Dedifferentiated amniotic fluid mesenchymal stem cell (primary cell): ENCODE results near the gene SV2B.
"Not testable (repeated sequence)": the region's sequence is repeated elsewhere in the genome, so short reads cannot be mapped to it uniquely, and the experiment has no call there.

Experiments
- DNase-seq: peaks from one replicate; pipeline ENCODE4 v3.0.0-alpha.2; 2016; ENCODE audit errors: extremely low spot score

Gene SV2B, protein sequence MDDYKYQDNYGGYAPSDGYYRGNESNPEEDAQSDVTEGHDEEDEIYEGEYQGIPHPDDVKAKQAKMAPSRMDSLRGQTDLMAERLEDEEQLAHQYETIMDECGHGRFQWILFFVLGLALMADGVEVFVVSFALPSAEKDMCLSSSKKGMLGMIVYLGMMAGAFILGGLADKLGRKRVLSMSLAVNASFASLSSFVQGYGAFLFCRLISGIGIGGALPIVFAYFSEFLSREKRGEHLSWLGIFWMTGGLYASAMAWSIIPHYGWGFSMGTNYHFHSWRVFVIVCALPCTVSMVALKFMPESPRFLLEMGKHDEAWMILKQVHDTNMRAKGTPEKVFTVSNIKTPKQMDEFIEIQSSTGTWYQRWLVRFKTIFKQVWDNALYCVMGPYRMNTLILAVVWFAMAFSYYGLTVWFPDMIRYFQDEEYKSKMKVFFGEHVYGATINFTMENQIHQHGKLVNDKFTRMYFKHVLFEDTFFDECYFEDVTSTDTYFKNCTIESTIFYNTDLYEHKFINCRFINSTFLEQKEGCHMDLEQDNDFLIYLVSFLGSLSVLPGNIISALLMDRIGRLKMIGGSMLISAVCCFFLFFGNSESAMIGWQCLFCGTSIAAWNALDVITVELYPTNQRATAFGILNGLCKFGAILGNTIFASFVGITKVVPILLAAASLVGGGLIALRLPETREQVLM

DNA sequence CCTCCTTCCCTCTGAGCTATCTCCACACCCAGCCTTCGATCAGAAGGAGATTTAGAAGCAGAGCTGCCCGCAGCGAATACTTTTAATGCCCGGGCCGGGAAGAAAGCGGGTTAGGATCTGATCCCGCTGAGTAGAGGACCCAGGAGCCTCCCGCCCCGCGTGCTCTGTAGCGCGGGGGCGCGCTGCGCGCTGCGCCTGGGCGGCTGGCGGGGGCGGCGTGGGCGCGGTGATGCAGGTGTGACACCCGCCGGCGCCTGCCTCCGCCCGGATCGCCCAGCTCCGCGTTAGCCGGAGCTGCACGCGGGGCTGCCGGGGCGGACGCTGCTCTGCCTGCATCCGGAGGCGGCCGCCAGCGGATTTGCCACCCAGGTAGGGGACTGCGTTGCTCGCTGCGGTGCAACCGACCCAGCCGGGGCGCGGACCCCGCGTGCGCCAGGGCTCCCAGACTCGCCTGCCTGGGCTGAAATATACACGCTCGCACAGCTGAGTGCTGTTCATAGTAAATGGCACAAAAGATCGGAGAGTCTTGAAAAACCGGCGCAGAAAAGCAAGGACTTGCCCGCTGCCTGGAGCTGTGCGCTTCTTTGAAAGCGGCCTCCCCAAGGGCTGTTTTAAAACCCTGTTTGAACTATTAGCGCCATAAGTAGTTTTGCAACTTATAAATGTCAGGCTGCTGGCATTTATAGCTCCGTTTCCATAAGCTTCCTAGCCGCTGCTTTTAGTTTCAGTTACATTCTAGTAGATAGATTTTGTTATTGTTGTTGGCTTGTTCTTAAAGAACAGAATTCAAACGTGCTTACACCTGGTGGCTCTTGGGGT is at the start of gene SV2B:
TSS of gene SV2B (plus strand) at position 263 of the 819 bp plus-strand sequence. CDS start 126,007 bp downstream, outside the sequence.
- DNase-seq, result no peak

DNA sequence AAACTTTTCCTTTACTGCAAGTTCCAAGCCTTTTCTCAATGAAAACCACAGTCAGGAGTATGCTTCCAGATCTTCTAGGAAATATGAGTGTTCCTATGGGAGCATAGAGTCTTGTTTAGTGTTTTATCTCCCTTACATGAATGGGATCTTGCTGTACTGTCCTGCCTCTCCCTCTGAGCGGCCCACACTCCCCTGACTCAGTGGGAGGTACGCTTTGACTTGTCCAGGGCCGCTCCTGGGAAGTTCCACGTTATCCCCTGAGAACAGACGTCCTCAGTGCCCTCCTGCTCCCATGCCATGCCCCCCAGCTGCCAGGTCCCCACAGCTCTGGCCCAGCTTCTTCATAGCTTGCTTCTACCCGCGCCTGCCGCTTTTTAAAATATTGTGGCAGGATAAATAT is 48.8 kb upstream of the SV2B start:
- DNase-seq, result no peak

DNA sequence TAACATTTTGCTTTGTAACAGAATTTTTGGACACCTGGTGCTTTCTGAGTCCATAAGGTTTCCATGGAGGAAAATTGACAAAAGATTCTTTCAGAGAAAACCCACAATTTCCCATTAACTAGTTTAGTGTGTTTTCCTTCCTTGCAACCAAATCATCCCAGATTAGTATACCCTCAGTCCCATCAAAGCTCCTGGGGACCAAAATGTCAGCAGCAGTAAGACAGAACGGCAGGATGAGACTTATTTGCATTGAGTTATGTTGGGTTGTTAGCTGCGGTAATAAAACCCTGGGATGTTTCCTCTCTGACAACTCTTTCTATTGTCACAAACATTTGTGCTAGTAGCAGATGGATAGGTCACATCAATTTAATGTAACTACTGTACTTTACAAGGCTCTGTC is 45.2 kb upstream of the SV2B start:
- no peak for DNase-seq

DNA sequence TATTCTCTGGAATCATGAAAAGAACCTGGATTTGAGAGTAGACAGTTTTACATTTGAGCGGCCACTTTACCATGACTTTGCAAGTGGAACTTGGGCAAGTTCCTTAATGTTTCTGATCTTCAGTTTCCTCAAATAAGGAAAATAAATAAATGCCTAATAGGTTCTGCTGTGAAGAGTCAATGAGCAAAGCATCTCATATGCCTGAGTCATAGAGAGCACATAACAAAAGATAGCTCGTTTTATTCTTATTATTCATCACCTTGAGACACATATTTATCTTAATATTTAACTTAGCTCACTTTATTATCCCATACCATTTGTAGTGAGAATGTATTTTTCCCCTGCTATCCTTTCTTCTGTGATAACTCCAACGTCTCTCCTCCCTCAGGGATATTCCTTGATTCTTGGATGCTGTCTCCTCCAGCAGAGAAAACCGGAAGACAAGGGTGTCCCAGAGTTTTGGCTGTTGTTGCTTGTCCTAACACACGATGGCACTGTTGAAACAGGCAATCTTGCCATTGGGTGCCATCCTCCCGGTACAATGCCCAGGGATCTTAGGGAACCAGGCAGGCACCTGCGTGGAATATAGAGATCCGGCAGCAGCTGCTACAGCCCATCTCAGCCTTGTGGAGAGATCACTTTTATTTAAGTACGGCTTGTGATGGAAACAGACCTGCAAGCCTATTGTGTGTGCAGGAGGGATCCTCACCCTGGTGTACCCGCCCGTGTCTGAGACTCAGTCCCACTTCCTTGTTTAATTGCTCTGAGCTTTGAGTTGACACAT is 44.3 kb upstream of the SV2B start:
- DNase-seq, result peak; percentile 51

DNA sequence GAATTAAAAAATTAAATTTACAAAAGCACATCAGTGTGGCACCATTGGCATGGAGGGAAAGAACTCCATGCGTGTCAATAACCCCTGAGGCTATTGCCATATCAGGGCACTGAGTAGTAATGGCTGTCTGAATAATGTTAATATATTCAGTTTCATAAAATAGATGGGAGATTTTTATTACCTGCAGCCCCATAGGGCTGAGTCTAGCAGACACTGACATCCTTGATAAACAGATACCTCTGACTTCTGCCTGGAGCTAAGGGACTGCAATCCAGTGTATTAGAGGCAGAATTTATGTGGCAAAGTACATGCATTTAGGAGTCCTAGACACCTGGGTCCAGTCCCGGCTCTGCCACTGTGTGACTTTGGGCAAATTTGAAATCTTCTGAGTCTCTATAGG is 38.8 kb upstream of the SV2B start:
- DNase-seq, result no peak

DNA sequence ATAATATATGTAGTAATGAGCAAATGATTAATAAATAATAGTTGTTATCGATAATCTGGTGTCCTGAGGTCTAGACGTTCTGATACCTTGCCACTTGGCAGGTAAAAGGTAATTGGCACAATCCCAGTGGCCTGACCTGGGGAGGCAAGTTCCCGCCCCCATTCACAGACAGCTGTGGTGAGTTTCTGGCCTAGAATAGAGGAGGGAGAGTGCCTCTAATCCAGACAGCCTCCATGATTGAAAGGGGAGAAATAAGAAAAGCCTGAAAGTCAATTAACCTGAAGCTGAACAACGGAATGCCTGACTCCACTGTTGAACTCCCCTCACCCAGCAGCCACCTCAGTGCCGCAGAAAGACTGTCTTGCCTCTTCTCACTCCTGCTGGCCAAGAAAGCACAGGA is 38.1 kb upstream of the SV2B start:
- no peak for DNase-seq

DNA sequence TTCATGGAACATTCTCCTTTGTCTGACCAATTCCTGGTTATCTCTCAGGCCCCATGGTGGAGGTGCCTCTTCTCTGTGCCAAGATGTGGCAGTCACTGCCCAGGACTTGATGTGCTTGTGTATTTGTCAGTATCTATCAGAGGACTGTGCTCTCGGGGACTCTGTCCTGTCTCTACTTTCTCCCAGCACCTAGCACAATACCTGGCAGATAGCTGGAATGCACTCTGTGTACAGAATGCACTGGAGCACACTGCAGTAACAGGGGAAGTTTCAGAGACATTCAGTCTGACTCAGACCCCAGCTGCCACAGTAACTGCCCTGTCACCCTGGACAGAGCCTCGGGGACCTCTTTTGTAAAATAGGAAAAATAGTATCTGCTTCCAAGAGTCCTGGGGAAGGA is 34.6 kb upstream of the SV2B start:
- DNase-seq, result no peak

DNA sequence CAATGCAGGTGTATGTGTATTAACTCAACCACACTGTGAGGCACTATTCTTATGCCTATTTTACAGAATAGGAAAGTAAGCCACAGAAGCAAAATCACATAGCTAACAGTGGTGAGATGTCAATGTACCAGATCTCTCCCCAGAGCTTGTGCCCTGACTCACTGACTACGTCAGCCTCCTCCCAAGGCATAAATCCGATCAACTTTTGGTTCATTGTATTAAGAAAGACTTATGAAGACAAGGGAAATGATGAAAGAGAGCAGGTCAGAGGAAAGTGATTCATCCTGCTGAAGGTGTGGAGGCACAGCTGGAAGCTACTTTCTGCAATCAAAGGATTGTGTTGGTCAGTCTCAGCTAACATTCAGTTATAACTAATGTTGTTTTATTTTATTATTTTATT is 33.0 kb upstream of the SV2B start:
- no peak for DNase-seq

DNA sequence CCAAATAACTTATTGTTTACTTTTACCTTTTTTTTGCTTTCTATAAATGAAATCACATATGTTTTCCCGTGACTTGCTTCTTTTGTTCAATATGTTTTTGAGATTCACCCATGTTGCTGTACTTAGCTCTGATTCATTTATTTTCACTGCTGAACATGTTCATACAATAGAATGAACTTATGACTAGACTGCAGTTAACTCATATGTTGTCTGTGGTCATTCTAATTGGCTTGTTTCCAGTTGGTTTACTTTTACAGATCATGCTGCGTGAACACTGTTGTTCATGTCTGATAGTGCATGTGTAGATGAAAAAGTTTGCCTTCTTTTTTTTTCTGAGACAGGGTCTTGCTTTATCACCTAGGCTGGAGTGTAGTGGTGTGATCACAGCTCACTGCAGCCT is 31.6 kb upstream of the SV2B start:
- DNase-seq, result no peak

DNA sequence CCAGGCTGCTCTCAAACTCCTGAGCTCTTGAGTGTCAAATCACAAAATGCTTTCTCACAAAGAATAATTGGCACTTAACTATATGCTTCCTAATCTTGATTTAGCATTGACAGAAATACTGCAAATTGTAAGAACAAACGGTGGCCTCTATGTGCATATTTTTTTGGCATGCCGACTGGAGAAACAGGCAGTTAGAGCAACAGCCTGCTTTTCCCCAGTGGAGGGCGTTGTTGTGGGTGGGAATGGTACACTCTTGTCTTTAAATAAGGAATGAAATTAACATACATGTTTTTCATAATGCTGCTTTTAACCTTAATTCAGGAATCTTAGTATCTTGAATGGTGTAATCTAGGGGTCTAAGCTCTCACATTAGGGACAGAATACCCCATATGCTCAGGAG is 31.1 kb upstream of the SV2B start:
- DNase-seq, result no peak

DNA sequence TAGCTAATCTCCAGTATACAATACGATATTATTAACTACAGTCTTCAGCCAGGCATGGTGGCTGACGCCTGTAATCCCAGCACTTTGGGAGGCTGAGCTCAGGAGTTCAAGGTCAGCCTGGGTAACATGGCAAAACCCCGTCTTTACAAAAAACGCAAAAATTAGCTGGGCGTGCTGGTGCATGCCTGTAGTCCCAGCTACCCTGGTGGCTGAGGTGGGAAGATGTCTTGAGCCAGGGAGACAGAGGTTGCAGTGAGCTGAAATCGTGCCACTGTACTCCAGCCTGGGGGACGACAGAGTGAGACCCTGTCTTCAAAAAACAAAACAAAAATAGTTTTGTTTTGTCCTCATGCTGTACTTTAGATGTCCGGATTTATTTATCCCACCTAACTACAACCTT is 29.2 kb upstream of the SV2B start:
- no peak for DNase-seq

DNA sequence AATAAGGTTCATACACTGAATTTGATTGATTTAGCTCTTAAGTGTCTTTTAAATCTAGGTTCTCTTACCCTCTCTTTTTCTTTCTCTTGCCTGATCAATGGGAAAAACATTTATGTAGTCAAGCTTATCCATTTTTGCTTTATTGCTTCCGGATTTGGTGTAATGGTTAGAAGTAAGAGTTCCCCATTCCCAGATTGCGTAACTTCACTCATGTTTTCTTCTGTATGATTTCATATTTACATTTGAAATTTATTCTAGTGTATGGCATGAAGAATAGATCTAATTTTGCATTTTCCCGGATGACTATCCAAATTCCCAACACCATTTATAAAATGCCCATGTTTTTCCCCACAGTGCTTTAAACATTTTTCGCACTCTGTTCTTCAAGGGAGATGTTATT is 27.9 kb upstream of the SV2B start:
- no peak for DNase-seq

DNA sequence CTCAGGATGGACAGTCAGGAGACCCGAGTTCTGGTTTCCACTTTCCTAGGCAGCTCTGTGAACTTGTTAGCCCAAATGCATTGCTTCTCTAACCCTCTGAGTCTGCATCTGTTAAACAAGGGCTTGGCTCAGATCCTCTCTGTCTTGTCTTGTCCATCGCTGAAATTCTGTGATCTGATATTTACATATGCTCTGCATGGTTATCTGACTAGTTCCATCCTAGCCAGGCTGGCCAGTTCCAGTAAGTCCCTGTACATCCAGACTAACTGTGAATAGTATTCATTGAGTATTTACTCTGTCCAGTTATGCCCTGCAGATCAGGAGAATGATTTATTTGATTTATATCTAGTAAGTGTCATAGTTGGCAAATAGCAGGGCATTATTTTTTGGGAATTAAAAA is 27.0 kb upstream of the SV2B start:
- no peak for DNase-seq

DNA sequence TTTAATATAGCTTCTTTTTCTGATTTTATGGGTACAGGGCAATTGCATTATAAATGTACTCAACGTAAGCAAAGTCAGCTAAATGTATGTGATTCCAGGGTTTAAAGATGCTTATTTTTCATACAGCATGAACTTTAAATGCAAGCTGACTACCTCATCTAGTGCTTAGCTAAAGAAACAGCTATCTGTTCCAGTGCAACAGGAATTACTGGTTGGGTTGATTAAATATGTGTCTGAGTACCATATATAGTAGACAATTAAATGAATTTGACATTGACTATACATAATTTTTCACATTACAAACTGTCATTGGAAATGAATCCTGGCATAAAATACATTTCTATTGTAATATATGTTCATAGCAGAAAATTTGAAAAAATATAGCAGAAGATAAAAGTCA is 26.3 kb upstream of the SV2B start:
- no peak for DNase-seq

DNA sequence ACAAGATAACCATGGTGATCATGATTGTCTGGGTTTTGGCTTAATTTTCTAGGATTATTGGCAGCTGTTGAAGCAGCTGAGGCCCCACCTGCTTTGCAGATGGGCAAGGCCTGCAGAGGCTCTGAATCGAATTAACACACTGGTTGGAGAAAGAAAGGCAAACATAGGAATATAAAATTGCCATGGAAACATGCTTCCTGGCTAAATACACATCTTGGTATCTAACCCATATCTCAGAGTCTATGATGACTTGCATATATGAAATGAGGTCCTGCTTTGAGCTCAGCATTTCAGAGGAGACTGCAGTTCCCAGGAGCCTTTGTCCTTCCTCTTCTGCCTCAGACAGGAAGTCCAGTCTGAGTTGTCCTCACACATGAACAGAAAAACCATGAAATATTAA is 24.3 kb upstream of the SV2B start:
- DNase-seq, result no peak

DNA sequence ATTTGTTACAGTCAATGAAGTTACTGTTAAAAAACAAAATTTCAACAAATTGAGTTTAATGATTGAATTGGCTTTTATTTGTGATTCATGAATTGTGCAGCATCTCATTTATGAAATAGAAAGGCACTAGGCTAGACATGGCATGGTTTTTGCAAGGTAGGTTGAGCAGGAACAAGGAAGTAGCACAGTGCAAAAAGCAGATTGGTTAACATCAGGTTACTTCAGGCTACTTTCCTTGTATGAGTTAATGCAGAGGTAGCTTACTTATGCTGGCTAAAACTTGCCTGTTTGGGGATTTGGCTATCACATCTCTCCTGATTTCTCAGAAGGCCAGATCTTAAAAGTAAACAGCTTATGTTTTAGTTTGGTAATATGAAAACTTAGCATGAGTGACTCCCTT is 23.0 kb upstream of the SV2B start:
- DNase-seq, result no peak

DNA sequence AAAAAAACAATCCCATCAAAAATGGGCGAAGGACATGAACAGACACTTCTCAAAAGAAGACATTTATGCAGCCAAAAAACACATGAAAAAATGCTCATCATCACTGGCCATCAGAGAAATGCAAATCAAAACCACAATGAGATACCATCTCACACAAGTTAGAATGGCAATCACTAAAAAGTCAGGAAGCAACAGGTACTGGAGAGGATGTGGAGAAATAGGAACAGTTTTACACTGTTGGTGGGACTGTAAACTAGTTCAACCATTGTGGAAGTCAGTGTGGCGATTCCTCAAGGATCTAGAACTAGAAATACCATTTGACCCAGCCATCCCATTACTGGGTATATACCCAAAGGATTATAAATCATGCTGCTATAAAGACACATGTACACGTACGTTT is 6.2 kb upstream of the SV2B start:
- DNase-seq, result not testable (repeated sequence)

DNA sequence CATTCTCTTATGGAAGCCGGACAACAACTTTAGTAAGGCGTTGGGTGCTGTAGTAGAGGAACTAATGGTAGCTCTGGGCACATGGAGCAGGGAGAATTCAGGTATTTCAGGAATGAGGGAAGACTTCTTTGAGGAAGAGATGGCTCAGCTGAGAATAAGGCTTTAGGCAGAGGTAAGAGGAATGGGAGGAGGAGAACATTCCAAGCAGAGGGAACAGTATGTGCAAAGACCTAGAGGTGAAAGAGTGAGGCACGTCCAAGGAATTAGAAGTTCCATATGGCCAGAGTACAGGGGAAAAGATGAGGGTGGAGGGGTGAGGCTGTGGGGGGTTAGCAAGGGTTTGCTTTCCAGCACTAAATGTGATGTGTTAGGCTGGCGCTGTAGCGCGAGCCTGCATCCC is 1.6 kb upstream of the SV2B start:
- no peak for DNase-seq

DNA sequence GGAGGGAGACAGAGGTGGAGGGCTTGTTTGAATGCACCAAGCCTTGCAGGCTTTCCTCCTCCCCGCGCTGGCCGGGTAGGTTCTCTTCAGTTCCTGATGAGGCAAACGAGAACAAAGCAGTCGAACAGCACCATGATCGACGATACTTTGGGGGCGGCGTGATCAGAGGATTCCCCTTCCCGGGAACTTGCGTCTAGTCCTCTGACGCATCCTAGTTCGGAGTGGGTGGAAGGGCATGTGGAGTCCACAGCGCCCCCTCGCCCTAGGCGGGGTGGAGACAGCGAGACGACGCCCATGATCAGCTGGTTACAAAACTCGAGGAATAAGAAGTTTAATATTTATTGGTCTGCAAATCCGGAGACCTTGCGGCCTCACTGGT is 452 bp upstream of the SV2B start:
- DNase-seq, result no peak

DNA sequence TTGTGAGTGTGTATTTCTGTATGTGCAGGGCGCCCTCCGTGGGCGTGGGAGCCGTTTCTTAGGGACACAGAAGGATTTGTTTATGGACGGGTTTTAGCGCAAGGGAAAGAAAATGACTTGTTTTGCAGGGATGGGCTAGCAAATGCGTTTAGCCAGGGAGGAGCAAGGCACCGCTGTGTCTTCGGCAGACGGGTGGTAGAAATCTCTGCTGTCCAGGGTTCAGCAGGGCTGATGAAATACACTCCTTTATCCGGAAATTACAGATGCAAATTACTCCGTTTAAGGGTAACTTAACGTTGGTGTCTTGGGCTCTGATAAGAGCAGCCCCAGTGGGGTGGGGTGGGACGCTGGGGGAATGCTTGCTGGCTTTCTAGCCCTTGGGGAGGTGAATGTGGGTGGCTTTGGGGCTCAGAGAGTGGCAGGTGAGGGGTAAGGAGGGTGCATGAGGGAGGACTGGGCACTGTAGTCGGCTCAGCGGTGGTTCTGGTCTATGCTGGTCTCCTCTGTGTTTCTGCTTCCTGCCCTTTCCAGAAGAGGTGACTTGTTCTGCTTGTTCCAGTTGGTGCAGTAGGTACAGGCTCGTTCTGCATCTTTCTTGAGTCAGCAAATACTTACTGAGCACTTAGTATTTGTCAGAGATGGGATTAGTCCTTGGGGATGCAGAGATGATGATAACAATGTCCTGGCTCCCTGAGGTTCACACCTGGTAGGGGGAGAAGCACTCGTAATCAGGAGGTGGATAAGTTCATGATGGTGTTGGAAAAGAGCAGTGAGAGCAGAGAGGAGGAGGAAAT is 954 bp downstream of the SV2B start:
- no peak for DNase-seq

DNA sequence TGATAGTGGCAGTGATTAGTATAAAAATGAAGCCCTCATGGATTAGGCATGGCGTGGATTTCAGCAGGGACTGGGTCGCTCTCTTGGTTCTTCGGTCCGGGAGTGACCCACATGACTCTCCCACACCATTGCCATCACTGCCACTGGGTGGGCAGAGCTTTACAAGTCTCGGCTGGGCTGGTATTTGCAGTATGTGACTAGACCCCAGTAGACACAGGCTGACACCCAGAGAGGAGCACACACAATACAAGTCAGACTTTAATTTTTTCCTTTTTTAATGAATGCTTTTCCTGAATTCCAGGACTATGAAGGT is 1.5 kb downstream of the SV2B start:
- DNase-seq, result no peak
